Thyroid gland (tissue), 4 donors: ENCODE measurements around the gene CRY2.

Experiments
- POLR2A ChIP-seq, 2 donors: fragments of 450-650 bp; IDR thresholded peaks; one replicate each; pipeline ENCODE4 v1.6.1; 2017; ENCODE audit warnings: antibody characterized with exemption in 2 of 2, mild to moderate bottlenecking in 2 of 2, moderate library complexity in 1 of 2
- TF ChIP-seq, protein P1 (sequence below), 6 experiments: fragments of 200-600 bp in 3 of 6; fragments of 450-650 bp in 3 of 6; sonication (generic) in 3 of 6; IDR thresholded peaks; one replicate each; pipeline ENCODE4 v1.5.1; 2016 to 2019; ENCODE audit warnings: antibody characterized with exemption in 6 of 6, mild to moderate bottlenecking in 2 of 6, inconsistent platforms in 1 of 6, moderate library complexity in 1 of 6

DNA sequence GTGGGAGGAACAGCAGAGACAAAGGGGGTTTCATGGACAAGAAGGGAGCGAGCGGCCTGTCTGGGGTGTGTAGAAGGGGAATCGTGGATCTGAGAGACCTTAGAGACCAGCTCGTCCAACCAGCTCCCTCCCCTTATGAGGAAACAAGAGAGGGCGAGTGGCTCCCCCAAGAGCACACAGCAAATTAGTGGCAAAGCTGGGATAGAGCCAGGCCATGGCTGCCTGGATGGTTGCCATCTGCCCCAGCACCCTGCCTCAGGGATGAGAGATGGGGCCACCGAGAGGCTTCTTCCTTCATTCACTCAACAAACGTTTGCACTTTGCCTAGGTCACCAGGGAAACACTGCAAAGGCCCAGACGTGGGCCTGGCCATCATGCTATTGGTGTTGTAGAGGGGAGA is 42.3 kb downstream of the CRY2 start:
- TF ChIP-seq, protein P1, sequence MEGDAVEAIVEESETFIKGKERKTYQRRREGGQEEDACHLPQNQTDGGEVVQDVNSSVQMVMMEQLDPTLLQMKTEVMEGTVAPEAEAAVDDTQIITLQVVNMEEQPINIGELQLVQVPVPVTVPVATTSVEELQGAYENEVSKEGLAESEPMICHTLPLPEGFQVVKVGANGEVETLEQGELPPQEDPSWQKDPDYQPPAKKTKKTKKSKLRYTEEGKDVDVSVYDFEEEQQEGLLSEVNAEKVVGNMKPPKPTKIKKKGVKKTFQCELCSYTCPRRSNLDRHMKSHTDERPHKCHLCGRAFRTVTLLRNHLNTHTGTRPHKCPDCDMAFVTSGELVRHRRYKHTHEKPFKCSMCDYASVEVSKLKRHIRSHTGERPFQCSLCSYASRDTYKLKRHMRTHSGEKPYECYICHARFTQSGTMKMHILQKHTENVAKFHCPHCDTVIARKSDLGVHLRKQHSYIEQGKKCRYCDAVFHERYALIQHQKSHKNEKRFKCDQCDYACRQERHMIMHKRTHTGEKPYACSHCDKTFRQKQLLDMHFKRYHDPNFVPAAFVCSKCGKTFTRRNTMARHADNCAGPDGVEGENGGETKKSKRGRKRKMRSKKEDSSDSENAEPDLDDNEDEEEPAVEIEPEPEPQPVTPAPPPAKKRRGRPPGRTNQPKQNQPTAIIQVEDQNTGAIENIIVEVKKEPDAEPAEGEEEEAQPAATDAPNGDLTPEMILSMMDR (IDR thresholded peaks at IDR 0.05), result no peak
- no peak for TF ChIP-seq POLR2A (IDR thresholded peaks at IDR 0.05)
